ENCODE data around the gene DYNLT4.
"Not testable (repeated sequence)": the region's sequence is repeated elsewhere in the genome, so short reads cannot be mapped to it uniquely, and the experiment has no call there.

The DYNLT4 gene, protein sequence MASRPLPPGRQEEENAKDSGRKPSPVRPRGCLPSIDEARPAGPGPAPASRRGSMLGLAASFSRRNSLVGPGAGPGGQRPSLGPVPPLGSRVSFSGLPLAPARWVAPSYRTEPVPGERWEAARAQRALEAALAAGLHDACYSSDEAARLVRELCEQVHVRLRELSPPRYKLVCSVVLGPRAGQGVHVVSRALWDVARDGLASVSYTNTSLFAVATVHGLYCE

DNA sequence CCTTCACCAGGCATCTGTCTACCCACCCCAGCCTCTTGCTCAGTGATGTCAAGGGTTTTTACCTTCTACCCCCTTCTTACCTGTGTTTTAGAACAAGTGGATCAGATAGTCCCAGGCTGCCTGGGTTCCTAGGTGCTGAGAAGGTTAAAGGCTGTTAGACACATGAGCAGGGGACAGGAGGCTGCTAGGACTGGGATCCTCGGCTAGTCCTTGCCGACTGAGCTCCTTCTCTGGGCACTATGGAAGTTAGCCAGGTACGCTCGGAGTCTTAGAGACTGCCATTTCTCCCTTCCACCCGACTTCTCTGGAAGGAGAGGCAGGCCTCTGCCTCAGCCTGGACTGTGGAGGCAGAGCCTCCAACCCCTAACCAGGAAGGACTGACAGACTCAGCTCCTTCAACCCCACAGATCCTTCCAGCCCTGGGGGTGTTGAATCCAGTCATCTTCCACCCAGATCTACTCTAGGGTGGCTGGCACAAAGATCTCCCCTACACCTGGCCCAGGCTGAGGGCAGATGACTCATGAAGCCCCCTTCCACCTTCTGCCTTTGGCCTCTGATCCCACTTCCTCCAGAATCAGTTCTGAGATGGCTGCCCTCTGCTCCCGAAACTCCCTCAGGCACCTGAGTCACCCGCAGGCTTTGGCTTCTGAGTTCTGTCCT is at the start of gene DYNLT4:
DYNLT4 (minus strand) TSS at position 648 of the 660 bp plus-strand sequence. CDS start 683 bp downstream, outside the sequence.
- DNase-seq (ENCODE audit: low spot score): no peak

DNA sequence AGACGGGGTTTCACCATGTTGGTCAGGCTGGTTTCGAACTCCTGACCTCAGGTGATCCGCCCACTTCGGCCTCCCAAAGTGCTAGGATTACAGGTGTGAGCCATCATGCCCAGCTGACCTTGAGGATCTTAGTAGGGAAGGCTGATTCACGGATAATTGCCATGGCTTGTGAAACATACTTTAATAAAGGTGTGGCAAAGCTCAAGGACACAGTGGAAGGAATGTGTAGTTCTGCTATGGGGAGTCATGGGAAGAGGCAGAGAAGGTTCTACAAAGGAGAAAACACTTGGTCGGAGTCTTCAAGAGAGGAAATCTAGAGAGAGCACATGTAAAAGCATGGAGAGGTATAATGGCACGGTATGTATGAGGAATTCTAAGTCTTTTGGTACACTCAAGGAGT is 48.6 kb upstream of the DYNLT4 start:
- no peak for DNase-seq (ENCODE audit: low spot score)

DNA sequence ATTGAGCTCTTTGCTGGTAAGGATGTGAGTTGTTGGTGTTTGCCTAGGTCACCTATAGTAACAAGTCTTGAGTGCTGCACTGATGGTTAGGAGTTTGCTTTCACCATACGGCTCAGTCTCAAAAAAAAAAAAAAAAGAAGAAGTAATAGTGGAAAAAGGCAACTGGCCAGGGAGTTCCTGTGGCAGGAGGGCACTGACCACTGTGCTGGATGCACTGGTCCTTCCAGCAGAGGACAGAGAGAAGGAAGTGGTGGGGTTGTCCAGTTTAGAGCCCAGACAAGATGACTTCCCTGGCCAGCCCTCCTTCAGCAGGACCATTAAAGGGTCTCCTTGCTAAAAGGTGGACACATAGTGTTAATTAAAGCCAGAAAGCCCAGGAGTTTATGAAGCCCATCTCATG is 47.8 kb upstream of the DYNLT4 start:
- no peak for DNase-seq (ENCODE audit: low spot score)

DNA sequence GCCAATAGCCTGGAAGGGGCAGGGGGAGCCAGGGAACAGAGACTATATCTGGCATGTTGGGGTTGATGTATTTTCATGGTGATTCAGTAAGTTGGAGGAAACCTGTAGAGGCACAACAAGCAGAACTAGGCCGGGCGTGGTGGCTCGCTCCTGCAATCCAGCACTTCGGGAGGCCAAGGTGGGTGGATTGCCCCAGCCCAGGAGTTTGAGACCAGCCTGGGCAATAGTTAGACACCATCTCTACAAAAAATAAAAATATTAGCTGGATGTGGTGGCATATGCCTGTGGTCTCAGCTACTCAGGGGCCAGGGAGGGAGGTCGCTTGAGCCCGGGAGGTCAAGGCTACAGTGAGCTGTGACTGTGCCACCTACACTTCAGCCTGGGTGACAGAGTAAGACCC is 46.0 kb upstream of the DYNLT4 start:
- no peak for DNase-seq (ENCODE audit: low spot score)

DNA sequence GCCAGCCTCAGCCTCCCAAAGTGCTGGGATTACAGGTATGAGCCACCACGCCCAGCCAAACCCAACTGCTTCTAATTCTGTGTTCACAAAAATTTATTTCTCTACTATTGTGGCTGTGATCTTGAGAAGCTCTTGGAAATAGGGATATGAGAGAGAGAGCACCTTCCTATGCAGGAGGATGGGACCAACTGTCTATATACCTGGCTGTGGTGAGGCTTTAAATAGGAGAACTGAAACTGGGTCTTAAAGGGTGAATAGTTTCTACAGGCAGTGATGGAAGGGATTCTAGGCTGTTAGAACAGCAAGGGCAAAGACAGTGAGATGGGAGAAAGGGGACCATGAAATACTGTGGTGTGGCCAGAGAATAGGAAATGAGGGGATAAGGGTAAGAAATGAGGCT is 44.2 kb upstream of the DYNLT4 start:
- no peak for DNase-seq (ENCODE audit: low spot score)

DNA sequence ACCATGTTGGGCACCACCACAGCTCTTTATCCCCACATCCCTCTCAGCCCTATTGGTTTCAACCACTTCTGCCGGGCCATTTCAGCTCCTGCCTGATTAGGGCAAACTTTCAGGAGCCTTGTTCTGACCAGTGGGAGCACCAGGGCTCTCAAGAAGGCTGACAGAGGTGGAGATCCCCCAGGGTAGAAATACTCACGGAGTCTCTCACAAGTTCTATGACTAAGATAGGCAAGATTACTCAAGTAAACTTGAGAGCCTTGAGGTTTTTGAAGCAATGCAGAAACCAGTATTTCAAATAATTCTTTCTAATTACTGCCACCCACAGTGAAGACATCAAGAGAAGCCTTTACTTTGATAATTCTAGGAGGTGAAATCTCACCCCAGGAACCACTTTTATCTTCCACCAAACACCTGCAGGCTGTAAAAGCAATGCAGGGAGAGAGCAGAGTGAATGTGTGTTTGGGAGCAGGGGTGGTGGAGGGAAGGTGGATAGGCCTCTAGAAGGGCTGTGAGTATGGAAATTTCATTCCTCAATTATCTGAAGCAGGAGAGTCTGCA is 42.5 kb upstream of the DYNLT4 start:
- no peak for DNase-seq (ENCODE audit: low spot score)

DNA sequence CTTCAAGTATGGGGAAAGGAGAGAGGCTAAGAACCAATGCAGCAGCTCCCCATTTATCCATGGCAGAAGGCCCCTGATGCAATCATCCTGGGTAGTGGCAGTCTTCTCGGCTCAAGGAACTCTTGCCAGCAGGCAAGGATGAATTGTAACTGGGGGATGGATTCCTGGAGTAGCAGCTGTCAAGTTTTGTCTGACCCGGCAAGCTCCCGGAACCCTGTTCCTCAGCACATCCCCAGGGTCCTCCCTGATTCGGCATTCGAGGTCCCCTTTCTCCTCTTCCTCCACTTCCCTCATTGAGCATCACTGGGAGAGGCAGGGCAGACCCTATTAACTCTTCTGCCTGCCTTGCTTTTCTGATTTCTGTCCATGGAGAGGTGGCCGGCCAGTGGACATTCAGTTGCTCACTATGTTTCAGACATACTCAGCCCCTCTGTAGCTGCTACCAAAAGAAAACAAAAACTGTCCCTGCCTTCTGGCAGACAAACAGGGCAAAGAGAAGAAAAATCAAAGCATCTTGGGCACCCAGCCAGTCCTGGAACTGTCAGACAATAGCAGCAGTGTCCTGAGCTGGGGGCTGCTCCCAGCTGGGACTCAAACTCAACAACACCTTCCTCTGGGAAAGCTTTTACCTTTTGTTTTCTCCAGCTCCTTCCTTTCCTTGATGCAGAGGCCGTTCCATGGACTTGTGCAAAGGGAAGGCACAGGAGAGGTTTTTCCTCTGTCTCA is 41.5 kb upstream of the DYNLT4 start:
- no peak for DNase-seq (ENCODE audit: low spot score)

DNA sequence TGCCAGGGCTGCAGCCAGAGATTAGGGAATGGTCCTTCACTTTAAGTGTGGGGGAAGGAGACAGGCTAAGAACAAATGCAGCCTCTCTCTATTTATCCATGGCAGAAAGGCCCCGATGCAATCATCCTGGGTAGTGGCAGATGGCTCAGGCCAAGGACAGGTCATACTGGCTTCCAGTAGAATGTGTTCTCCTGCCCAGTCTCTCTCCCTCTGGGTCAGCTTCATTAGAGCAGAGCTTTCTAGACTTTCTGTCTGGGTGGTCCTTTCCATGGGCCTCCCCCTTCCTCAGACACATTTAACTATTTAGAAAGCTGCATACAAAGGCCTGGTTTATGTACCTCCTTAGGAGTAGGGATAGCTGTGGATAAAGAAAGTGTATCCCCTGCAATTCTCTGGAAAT is 40.7 kb upstream of the DYNLT4 start:
- DNase-seq (ENCODE audit: low spot score): no peak

DNA sequence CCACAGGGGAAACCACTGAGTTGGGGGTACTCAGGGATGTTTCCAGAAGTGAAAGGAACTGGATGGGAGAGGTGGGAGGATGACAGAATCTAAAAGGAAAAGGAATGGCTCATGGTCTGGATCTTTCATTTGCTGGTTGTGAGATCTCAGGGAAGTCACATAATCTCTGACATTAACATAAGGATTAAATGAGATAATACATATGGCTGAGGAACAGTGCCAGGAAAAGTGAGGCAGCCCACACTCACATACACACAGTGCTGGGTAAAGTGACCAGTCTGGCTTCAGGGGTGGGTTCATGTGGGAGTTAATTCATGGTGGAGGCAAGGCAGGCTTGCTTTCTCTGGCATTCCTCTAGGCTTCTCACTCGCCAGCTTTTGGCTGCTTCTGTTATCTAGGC is 39.8 kb upstream of the DYNLT4 start:
- no peak for DNase-seq (ENCODE audit: low spot score)

DNA sequence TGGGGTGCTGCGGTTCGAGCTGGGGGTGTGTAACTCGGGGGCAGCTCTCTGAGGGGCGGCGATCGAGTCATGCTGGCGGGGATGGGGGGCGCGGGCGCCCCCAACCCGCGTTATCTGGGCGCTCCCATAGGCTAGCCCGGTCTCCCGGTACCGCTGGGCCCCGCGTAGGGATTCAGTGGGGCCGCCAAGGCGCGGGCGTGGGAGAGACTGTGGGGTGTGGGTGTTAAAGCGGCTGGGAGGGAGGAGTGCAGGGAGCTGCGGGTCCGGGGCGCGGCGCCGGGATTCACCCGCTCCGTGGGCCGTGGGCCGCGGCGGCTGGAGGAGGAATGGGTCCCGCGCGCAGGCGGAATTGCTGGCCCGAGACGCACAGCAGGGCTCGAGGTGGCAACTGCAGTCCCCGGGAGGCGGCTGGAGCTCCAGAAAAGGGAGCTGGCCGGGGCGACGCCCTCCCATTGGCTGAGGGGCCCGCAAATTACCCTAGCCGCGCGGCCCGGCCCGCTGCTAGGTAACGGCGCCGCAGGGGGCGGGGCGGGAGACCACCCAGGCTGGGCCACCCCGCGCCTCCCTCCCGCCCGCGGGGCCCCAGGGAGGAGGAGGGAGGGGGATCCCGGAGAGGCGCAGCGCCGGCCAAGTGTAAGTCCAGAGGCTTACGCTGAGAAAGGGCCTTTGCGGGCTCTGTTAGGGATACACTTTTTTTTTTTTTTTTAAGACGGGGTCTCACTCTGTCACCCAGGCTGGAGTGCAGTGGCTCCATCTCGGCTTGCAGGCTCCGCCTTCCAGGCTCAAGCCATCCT is 35.9 kb upstream of the DYNLT4 start, which contains the start of gene PTCH2:
PTCH2 (minus strand) TSS at position 392 of the 794 bp plus-strand sequence; CDS start at position 71, 321 bp downstream.
- DNase-seq (ENCODE audit: low spot score): no peak

DNA sequence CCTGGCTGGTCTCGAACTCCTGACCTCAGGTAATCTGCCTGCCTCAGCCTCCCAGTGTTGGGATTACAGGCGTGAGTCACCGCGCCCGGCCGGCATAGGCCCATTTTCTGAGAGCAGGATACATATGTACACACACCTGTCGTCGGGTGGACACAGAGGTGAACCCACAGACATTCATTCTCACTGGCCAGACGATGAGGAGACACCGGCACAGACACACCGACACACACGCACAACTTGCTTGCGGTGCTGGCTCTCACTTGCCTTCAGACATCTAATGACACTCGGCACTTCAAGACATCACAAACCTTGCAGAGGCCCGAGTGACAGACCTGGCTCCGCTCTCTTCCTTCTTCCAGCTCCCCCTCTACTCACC is 35.3 kb upstream of the DYNLT4 start:
- no peak for DNase-seq (ENCODE audit: low spot score)

DNA sequence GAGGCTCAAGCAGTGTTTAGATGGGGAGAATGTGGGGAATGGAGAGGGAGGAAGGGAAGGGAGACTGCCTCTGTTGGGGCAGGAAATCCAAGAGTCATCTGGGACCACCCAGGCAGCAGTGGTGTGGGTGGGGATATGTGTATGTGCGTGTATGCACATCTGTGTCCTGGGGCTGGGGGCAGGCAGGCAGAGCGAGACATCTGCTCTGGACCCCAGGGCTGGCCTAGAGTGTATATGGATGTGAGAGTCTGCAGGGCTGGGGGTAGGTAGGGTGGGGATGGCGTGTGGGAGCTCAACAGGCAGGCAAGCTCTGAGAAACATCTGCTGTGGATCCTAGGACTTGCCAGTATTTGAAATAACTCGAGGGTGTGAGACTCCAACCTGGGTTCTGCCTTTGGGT is 32.4 kb upstream of the DYNLT4 start:
- no peak for DNase-seq (ENCODE audit: low spot score)

DNA sequence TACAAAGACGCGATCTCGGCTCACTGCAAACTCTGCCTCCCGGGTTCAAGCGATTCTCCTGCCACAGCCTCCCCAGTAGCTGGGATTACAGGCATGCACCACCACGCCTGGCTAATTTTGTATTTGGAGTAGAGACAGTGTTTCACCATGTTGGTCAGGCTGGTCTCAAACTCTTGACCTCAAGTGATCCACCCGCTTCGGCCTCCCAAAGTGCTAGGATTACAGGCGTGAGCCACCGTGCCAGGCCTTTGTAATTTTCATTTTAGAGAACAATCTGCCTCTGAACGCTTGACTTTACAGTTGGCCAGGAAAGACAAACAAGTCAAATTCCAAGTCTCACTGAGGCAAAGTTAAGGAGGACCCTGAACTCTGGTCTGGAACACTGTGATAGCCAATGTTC is 31.1 kb upstream of the DYNLT4 start:
- not testable (repeated sequence) for DNase-seq (ENCODE audit: low spot score)

DNA sequence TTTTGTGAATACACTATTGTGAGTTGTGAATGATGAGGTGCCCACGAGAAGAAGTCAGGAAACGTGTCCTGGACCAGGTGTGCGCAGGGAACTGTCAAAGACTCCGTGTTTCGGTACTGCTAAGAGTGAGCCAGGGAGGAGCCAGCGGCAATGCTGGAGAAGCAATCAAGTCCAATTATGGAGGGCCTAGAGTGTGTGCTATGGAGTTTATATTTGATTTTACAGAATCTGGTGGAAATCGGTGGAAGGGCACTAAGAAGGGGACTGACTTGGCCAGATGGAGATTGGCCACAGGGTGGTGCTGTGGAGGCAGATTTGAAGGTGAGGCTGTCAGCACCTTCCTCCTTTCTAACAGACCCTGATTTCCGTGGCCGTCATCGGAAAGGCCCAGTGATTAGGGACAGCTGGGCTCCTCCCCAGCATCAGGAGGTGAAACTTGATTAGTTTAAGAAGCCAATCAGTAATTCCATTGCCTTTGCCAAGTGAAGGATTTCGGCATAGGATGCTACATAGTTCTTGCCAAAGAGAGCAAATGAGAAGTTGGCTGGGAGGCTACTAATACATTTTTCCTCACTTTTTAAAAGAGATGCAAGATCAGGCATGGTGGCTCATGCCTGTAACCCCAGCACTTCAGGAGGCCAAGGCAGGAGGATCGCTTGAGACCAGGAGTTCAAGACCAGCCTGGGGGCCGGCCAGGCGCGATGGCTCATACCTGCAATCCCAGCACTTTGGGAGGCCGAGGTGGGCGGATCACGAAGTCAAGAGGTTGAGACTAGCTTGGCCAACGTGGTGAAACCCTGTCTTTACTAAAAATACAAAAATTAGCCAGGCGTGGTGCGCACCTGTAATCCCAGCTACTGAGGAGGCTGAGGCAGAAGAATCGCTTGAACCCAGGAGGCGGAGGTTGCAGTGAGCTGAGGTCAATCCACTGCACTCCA is 28.9 kb upstream of the DYNLT4 start:
- peak; percentile 89 for DNase-seq (ENCODE audit: low spot score)

DNA sequence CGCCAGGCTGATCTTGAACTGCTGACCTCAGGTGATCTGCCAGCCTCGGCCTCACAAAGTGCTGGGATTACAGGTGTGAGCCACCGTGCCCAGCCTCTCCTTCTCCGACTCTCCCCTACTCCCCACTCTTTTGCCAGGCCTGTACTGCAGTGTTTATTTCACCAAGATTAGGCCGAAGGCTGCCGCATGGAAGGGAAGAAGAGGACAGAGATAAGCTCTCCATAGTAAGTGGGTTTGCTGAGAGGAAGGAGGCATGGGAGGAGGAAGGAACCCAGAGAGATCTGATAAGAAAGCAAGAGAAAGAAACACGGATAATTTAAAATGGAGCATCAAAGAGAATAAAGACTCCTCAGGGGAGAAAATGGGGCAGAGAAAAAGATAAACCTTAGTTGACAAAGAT is 27.2 kb upstream of the DYNLT4 start:
- DNase-seq (ENCODE audit: low spot score): no peak

DNA sequence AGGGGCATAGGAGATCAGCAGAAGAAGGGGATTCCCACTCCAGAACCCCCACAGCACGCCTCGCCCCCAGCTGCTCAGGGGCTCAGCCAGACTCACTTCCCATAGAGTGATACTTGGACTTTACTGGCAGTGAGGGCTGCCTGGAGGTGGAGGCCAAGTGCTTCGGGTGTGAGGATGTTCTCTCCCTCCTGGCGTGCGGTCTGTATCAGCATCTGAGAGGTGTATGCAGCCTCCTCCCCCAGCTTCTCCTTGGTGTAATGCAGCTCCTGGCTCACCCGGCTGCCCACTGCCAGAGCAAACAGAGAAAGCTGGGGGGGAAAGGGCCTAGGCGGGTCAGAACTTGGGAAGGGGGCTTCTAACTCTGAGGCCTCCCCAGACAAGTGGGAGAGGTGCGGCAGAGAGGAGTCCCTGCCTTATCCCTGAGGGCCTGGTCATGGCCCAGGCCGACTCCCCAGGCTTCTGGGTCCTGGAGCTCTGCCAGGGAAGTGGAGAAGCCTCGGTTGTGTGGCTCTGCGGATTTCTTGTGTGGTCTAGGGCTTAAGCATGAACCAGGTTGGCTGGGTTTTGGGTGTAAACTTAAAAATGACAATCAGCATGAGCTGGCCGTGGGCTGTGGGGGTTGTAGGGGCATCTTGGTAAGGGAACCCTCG is 25.0 kb upstream of the DYNLT4 start:
- no peak for DNase-seq (ENCODE audit: low spot score)

DNA sequence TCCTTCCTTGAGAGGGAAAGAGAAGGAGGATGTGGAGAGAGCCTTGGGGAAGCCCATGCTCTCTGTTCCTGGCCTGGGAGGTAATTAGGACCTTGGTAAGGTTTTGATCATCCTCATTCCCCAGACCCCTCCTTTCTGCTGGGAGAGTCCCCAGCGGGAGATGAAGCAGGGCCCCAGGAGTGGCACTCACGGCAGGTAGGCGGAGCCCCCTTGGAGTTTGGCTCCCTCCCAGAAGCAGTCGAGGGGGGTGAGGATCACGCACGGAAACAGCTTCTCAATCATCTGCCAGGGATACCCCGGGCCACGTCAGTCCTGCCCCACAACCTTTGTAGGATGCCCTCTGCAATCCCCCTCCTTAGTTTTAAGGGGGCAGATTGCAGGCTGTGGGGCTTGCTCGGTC is 24.4 kb upstream of the DYNLT4 start:
- no peak for DNase-seq (ENCODE audit: low spot score)

DNA sequence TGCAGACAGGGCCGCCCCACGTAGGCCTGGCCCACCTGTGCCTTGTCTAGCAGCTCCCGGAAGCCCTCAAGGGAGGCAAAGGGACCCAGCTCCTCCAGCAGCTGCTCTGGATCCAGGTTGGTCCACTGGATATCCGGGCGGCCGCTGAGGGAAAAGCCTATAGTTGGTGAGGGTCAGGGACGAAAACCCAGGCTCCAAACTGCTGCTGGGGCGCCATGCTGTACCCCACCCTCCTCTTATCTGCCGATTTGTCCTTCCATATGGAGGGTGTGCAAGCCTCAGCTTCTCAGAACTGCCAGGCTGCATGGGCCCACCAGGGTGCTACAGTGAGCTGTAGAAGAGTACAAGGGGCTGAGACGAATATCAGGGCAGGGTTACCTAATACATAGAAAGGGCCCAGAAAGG is 23.8 kb upstream of the DYNLT4 start:
- DNase-seq (ENCODE audit: low spot score): peak; percentile 48

DNA sequence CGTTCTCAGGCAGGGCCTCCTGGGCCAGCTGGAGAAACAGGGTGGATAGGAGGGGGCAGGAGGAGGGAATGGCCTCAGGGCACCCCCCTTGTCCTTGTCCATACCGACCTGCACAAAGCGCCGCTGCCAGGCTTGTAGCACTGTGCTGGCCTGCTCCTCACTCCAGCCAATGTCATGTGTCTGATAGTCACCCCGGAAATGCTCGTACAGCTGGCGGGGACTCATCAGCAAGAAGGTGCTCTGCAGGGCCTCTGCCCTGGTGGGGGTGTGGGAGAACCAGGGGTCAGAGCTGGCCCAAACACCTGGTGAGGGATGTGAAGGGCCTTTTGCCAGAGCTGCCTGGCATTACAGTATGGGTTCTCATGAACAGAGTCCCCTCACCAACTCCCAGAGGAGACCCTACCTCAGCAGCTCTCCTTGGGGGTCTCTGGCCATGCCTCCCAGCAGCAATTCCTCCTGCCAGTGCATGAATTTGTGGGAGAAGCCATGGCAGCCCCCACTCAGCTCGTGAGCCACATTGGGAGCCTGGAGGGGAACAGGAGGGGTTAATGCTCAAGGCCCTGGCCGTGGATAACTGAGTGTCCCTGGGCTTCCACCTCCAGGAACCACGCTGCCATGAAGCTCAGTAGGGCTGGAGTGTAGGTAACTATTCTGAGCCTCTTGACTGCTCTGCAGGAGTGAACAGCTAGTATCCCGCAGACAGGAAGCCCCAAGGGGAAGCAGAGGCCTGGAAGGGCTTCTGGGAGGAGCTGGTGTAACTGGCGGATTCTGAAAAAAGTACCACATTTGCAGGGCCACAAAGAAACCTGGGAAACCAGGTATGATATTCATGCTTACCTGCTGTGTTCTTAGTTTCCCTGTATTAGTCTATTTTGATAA is 22.6 kb upstream of the DYNLT4 start:
- DNase-seq (ENCODE audit: low spot score): no peak
